NCI-H2107 treated with DMSO at 0.1 percent for 48 hours (cell line): ENCODE results near the gene PPP4C.
"Not testable (repeated sequence)": the region's sequence is repeated elsewhere in the genome, so short reads cannot be mapped to it uniquely, and the experiment has no call there.

Experiments
- DNase-seq: peaks from one replicate; lab custom pipeline; 2025; ENCODE audit not compliant: unreplicated experiment; lab: John Stamatoyannopoulos, UW

PPP4C gene

DNA sequence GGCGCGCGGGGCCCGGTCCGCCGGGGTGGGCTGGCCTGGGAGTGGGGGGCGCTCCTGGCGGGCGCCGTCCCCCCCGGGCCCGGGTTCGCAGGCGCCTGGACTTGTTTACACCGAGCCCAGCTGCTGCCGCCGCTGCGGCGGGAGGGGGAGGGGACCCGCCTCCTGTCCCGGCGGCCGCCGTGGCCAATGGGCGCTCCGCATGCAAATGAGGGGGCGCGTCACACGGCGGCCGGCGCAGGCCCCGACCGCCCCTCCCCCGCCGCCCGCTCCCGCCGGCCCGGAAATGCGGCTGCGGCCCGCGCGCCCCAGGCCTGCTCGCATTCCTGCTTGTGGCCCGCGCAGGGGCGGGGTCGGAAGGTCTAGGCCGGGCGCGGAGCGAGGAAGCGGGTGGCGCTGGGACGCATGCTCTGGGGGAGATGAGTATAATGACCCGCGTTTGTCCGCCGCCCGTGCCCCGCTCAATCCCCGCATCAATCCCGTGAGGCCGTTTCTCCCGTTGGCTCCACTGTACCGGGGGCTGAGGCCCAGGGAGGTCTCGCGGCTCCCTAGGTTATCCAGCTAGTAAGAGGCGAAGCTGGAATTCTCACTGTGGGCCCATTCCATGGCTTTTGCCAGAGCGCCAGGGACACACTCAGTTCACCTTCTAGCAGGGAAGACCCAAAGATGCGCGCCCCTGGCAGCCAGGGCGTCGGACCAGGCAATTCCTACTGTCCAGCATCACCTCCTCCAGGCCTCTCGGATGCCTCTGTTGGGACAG is 20.5 kb downstream of the PPP4C start, which contains the start of gene YPEL3:
Gene YPEL3 (minus strand): TSS at position 109 of the 757 bp plus-strand sequence. CDS start 731 bp downstream, outside the sequence.
- DNase-seq, result no peak

DNA sequence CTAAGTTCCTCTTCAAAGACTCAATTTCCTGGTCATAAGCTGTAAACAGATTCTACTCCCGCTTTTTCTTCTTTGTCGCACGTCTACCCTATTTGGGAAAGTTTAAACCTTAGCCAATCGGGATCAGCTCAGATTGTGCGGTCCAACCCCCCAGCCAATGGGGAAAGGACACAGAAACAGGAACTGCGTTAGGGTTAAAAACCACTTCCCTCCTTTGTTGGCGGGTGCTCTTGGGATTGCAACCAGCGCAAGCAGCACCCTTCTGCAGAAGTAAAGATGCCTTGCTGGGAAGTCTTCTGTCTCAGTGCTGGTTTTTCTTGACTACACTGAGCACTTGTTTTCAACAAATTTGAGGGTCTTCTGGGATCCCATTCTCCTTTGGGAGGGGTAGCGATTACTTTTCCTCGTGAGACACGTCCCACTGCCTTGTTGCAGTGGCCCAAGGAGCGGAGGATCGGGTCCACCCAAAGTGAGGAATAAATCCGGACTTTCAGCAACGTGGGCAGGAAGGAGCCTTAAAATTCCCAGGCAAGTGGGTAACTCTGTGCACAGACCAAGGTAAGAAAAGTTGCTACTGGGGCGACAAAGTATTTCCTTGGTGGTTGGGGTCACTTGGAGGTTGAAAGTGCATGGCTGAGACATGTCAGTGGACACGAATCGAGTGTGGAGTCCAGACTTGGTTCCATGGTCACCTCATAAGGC is 21.2 kb downstream of the PPP4C start:
- DNase-seq, result no peak

DNA sequence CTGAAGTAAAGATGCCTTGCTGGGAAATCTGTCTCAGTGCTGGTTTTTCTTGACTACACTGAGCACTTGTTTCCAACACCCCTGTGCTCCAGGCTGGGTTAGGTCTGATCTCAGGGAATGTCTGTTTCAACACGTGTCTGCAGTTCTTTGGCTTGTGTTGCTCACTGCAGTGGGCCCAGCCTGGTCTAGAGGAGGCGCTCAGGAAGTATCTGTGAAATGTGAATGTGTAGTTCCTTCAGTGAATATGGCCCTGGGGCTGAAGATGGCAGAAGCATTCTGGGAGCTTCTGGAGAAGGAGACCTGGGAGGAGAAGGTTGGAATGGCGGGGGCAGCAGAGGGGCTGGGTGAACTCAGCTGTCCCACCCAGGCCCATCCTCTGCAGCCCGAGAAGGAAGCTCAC is 28.3 kb downstream of the PPP4C start:
- no peak for DNase-seq

DNA sequence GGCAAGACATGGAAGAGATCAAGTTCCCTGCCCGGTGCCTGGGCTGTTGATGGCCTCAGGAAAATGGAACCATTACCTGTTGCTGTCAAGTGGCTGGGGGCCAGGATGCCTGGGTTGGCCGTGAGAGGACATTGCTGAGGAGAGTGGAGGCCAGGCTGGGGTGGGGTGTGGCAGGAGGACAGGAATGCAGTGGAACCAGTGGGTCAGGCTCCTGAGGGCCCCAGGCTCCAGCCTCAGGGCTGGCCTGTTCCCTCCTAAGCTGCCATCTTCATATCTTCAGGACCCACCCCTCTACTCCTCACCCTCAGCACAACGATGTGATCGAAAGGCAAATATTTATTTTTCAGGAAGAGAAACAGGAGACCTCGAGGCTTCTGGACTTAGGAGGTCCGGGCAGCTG is 28.7 kb downstream of the PPP4C start:
- no peak for DNase-seq

DNA sequence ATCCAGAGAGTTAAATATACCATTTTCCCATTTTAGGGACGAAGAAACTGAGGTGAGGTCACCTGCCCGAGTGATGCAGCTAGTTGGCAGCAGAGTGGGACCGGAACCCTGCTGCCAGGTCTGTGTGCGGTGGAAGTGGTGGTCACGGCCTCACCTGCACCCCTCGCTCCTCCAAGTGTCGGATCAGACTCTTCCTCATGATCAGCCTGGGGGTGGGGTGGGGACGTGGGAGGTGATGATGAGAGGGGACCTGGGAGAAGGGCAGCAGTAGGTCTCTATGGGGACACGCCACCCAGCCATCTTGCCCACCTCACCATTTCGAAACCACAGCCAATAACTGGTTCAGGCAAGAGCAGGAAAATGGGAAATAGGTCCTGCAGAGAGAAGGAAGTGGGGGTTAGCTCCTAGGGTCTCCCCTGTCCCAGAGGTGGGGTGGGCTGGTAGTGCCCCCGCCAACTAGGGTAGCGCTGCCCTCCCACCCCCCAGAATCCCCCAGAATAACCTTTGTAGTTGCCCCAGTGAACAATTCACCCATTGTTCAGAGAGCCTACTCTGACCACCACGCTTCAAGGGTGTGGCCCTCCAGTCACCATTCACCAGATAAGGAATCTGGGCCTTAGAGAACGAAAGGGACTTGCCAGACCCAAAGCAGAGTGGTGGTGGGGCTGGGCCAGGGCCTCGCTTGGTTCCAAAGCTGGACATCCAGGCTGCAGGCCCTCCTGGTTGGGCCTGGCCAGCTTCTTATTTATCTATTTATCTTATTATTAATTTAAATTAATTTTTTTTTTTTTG is 32.5 kb downstream of the PPP4C start:
- no peak for DNase-seq

DNA sequence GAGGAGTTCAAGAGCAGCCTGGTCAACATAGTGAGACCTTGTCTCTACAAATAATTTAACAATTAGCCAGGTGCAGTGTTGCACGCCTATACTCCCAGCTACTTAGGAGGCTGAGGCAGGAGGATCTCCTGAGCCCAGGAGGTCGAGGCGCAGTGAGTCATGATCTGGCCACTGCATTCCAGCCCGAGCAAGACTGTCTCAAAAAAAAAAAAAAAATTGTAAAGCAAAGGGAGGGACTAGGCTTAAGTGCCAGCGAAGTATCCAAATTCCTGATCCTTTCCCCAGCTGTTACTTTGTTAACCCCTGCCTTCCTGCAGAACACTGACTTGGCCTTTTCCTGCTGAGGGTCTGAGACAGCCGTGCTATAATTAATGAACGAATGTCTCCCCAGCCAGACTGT is 34.9 kb downstream of the PPP4C start:
- no peak for DNase-seq

DNA sequence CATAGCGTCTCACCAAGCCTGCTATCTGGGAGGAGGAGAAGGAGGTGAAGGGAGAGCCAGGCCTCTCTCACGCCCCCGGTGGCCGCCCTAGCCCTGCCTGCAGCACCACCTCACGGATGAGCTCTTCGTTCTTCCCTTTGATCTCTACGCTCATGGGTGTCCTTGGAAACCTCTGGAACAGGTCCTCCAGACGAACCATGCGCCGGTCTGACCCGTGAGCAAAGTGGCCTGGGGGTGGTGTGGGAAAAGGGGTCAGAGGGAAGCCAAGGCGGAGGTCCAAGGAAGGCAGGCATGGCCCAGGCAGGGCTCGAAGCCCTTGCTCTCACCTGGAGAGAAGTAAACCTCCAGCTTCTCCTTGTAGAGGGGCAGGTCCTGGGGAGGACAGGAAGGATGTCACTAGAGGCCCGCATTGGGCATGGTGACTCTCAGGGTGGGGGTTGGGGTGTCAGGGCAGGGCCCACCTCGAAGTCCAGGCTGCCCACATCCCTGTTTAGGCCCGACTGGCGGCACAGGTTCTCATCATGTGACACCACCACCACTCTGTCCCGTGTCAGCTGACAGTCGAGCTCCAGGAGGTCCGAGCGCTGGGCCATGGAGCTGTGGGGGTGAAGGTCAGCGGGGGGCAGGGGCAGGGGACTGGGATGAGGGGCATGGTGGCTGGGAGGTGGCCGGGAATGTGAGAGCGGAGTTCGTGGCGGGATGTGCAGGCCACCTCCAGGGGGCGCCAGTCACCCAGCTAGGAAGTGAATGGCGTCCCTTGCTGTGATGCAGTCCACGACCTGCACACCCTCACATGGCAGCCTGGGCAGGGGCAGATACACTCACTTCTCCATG is 36.6 kb downstream of the PPP4C start:
- DNase-seq, result no peak

DNA sequence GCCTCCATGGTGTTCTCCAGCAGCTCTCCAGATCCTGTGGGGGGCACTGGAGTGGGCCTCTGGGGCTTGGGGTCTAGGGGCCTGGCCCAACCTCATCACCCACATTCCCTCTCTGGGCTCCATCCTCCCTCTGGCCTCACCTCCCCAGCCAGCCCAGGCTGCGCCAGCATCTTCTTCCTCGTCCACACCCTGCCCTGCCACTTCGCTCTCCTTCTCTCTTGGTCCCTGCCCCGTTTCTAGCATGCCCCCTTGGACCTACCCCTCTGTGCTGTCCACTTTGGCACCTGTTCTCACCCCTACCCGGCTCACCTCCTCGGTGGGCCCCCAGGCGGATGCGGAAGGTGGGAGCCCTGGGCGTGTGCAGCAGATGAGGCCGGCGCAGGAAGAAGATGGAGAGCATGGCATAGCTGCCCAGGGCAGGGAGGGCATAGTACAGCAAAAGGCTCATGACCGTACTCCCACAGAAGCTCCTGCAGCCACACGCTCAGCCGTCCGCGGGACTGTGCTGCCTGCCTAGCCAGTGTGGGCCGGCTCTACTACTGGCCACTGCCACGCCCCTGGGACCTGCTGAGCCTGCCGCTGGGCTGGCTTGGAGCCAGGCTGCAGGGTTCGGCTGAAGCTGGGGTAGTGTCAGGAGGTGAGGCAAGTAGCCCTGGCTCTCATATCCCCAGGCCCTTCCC is 37.4 kb downstream of the PPP4C start, which contains the start of gene GDPD3:
Gene GDPD3 (minus strand): TSS at position 507 of the 680 bp plus-strand sequence. CDS start 59 bp downstream, at position 448.
- DNase-seq, result no peak

DNA sequence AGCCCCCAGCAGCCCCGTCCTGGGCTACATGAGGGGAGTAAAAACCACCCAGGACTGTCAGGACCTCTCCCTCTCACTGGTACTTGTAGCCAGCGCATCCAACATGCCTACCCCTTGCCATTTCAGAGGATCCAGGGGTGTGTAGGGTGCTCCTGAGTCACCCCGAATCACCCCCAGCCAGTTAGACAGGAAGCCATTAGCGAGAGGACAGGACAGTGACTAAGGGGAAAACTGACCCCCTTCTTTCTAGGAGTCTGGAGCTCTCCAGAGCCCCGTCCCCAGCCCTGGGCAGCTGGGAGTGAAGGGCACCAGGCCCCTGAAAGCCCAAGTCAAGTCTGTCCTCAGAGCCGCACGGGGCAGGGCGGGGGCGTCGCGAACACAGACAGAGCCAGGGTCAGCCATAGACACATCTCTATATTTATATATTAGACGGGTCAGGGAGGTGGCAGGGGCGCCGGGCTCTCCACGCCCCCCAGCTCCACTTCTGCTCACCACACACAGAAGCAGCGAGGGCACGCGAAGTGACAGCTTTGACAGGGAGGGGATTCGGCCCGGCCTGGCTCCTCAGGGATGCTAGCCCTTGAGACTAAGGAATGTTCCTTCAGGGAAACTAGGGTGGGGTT is 38.0 kb downstream of the PPP4C start:
- DNase-seq, result no peak

DNA sequence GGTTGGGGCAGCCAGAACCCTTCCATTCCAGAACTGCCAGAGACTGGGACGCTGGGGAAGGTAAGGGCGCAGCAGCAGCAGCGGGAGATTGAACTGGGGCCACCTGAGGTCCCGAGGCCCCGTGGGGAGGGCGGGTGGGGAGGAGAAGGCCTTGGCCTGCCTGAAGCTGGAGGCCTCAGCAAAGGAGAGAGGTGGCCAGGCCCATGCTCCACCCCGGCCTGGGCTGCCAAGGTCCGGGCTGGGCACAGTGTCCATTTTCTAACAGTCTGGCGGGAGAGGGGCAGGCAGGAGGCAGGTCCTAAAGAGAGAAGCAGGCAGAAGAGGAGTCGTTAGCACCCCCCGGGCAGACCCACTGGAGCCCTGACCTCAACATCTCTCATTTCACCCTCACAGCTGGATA is 38.6 kb downstream of the PPP4C start:
- DNase-seq, result no peak

DNA sequence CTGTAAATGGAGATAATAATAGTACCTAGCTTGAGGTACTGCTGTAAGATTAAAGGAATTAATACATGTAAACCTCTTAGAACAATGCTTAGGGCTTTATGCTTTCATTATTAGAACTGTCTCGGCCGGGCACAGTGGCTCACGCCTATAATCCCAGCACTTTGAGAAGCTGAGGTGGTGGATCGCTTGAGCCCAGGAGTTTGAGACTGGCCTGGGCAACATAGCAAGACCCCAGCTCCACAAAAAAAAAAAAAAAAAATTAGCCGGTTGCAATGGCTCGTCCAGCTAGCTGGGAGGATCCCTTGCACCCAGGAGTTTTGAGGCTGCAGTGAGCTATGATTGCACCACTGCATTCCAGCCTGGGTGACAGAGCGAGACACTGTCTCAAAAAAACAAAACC is 39.0 kb downstream of the PPP4C start:
- DNase-seq, result not testable (repeated sequence)

DNA sequence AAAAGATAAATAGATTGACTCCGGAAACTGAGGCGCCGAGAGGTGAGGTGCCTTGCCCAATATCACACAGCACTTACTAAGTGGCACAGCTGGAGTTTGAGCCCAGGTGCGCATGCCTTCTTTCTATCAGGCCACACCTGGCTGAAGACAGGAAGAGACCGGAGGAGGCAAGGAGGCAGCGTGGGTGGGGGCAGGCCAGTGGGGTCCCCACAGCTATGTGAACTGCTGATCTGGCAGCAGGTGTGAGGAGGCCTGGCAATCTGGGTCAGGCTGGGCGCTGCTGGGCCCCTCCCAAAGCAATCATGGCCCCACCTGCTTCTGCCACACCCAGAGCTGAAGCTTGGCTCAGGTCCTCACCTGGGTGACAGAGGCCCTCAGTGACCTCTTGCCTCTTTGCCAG is 39.4 kb downstream of the PPP4C start:
- DNase-seq, result no peak

DNA sequence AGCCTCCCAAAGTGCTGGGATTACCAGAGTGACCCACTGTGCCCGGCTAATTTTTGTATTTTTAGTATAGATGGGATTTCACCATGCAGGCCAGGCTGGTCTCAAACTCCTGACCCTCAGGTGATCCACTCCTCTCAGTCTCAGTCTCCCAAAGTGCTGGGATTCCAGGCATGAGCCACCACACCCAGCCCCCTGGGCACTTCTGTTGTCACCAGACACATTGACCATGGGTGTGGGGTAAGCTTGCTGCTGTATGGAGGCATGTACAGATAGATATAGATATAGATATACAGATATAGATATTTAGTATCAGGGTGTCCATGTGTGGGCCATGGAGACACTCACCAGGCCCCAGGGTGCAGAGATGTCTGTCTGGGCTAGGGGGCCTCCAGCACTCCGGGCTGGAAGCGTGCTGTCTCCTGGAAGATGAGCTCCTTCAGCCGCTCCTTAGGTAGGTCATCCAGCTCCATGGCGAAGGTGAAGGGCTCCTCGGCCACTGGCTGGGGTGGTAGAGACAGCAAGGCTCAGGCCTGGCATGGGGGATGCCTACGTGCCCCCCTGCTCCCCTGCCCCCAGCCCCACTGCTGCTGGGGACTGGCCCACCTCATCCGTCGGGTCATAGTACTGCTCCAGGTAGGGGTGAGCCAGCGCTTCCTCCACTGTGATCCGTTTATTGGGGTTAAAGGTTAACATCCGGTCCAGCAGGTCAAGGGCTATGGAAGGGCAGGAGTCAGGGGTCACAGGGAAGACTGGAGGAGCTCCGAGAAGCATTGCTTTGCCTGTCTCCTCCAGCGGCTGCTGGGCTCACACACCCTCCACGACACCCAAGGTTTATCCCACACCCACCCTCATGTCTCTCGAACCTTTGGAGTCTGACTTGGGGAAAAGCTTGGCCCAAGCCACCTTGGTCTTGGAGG is 40.8 kb downstream of the PPP4C start:
- DNase-seq, result no peak

DNA sequence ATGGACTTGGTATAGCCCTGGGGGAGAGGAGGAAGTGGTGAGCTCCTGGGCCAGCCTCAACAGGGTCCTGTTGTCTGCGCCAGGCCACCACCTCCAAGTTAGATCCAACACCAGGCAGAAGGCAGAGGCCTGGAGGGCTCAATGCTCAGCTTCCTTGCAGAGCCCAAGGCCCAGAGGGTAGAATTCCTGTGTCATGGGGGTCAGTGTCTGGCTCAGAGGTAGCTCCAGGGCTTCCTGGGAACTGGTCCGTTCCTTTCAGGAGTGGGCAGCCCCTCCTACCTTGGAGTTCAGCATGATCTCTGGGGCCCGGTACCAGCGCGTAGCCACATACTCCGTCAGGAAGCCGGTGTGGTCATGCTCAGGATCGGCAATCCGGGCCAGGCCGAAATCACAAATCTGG is 42.0 kb downstream of the PPP4C start:
- DNase-seq, result no peak

DNA sequence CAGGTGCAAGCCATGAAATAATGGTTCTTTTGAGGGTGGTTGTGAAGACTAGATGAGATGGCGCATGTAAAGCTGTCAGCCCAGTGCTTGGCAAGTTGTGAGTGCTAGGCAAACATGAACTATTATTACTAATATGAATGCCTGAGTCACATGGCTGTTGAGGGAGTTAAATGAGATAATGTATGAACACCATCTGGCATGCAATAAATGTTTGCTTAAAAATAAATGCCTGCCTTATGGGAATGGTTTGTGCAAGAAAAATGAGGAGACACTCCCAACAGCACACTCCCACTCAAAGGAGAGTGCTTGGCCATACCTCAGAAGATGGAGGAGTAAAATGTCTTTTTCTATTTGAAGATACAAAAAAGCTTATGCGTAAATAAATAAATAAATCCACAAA is 43.6 kb downstream of the PPP4C start:
- no peak for DNase-seq

DNA sequence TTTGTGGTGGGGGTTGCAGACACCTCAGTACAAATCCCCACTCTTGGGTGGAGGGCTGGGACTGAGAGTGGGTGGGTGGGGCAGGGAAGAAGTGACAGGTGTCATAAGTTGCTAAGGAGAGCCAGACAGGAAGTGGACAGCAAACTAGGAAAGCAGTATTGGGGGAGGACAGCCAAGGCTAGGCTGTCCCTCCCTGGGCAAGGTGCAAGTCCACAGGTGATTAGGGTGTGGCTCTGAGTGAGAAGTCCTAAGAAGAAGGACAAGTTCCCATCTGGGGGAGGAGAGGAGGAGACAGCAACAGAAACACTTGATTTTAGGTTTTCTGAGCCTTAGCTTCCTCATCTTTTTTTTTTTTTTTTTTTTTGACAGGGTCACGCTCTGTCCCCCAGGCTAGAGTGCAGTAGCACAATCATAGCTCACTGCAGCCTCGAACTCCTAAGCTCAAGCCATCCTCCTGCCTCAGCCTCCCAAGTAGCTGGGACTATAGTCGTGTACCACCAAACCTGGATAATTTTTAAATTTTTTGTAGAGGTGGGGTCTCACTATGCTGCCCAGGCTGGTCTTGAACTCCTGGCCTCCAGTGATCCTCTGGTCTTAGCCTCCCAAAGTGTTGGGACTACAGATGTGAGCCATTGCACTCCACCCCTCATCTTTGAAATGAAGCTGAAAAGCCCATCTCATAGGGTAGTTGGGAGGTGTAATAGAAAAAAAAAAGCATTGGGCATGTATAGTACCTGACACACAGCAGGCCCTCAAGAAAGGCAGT is 44.7 kb downstream of the PPP4C start:
- no peak for DNase-seq

DNA sequence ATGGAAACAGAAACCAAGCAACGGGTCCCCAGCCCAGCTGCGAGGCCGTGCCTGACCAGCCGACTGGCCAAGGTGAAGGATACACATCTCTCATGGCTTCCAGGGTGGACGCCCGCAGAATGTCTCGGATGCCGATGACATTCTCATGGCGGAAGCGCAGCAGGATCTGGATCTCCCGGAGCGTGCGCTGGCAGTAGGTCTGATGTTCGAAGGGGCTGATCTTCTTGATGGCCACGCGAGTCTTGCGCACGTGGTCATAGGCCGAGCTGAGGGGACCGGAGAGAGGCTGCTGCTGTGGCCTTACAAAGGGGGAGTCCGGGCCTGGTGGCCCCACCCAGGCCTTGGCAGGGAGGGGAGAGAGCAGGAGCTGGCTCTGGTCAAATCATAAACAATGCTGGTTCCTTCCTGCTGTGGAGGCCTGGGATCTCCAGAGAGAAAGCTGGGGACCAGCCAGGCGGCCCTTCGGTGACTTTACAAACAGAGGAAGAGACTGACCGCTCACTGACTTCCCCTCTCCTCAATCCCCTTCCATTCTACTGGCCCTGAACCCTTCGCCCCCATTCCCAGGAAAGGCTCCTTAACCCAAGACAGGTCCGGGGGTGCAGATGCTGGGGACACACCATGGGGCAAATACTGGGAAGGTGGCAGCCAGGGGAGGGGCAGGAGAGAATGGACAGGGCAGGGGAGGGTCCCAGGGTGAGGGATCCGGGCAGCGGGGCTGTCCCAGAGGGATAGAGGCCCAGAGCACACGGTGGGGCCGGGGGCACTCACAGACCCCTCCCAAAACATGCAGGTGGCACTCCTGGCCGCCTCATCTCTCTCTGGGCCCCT is 46.2 kb downstream of the PPP4C start:
- DNase-seq, result no peak
